ENCODE results near the gene AGTPBP1. TPM values are rescaled to one million over a fixed set of nuclear protein-coding genes. Genes with fewer than 3 reads are reported as not detected.

Gene AGTPBP1
- total RNA-seq, 1 donor from 2014 or later = 47.0 TPM

GRCh38 chr9:85553475-85553874 lies 188.3 kb downstream of the AGTPBP1 start:
- intact Hi-C loops (cut with DNase I) = no loop called here

DNA sequence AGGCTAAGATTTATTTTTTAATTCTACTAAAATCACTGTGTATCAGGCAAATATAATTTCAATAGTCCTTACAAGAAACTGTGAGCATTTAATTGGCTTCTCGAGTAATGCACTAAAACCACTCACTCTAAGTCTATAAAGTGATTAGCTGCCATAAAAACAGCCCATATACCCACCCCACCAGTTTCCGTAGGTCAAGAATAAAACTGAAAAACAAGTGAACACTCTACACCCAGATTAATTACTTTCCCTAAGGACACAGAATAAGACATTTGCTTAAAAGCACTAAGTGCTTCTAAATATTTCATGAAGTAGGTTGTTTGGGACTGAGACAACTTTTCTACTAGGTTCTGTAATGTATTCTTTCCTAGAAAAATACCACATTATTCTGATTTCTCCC lies 194.2 kb downstream of the AGTPBP1 start:
- DNase-seq = no peak
- no peaks in the 10 kb centered on the region for H3K9me3 ChIP-seq
- no peak for ATAC-seq
- TF ChIP-seq, protein P1, sequence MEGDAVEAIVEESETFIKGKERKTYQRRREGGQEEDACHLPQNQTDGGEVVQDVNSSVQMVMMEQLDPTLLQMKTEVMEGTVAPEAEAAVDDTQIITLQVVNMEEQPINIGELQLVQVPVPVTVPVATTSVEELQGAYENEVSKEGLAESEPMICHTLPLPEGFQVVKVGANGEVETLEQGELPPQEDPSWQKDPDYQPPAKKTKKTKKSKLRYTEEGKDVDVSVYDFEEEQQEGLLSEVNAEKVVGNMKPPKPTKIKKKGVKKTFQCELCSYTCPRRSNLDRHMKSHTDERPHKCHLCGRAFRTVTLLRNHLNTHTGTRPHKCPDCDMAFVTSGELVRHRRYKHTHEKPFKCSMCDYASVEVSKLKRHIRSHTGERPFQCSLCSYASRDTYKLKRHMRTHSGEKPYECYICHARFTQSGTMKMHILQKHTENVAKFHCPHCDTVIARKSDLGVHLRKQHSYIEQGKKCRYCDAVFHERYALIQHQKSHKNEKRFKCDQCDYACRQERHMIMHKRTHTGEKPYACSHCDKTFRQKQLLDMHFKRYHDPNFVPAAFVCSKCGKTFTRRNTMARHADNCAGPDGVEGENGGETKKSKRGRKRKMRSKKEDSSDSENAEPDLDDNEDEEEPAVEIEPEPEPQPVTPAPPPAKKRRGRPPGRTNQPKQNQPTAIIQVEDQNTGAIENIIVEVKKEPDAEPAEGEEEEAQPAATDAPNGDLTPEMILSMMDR (IDR thresholded peaks at IDR 0.05) = no peak
- no peaks in the 10 kb centered on the region for H3K36me3 ChIP-seq
- intact Hi-C loops (cut with DNase I) = no loop called here
- no peak overlapping the region for H3K4me3 ChIP-seq
- H3K4me1 ChIP-seq = no peaks in the 10 kb centered on the region
- H3K27me3 ChIP-seq (ENCODE audit: low read depth) = no peaks in the 10 kb centered on the region
- no peak overlapping the region for H3K27ac ChIP-seq

More at GRCh38 chr9:85553475-85553874, 188.3 kb downstream of the AGTPBP1 start:
- no peak overlapping the region for H3K4me3 ChIP-seq
- no peak for ATAC-seq
- TF ChIP-seq, protein P1 (IDR thresholded peaks at IDR 0.05) = no peak
- no peaks in the 10 kb centered on the region for H3K4me1 ChIP-seq
- H3K27me3 ChIP-seq (ENCODE audit: low read depth) = no peaks in the 10 kb centered on the region
- no peak overlapping the region for H3K27ac ChIP-seq
- no peaks in the 10 kb centered on the region for H3K36me3 ChIP-seq
- H3K9me3 ChIP-seq = no peaks in the 10 kb centered on the region
- no peak for DNase-seq

DNA sequence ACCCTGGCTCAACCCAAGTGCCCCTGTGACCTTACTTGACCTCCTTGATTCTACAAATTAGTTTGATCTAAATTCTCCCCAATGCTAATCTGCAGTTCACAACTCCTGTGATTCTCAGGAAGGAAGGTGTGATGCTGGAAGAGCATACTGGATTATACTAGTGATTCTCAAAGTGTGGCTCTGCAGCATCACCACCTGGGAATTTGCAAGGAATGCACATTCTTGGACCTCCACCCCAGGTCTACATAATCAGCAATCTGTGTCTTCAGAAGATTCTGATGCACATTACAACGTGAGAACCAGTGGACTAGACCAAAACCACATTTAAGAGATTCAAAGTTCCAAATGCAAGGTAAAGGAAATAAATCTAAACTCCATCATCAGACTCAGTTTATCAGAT lies 198.6 kb downstream of the AGTPBP1 start:
- Histone ChIP-seq H3K36me3 (no peaks in the 10 kb centered on the region), H3K27ac (no peak overlapping the region), H3K4me3 (no peak overlapping the region), H3K27me3 (ENCODE audit: low read depth) (no peaks in the 10 kb centered on the region), H3K4me1 (no peaks in the 10 kb centered on the region), H3K9me3 (no peaks in the 10 kb centered on the region)
- intact Hi-C loops (cut with DNase I) = no loop called here
- no peak for DNase-seq
- ATAC-seq = no peak
- TF ChIP-seq, protein P1 (IDR thresholded peaks at IDR 0.05) = no peak

- TF ChIP-seq, protein P1 (IDR thresholded peaks at IDR 0.05) = no peak
- no peaks in the 10 kb centered on the region for H3K27me3 ChIP-seq (ENCODE audit: low read depth)
- no peaks in the 10 kb centered on the region for H3K9me3 ChIP-seq
- H3K4me3 ChIP-seq = no peak overlapping the region
- no peaks in the 10 kb centered on the region for H3K36me3 ChIP-seq
- no peak overlapping the region for H3K27ac ChIP-seq
- H3K4me1 ChIP-seq = no peaks in the 10 kb centered on the region
- intact Hi-C loops (cut with DNase I) = no loop called here
- ATAC-seq = peak; percentile 78 to 88
- no peak for DNase-seq
Observed at GRCh38 chr9:85541876-85542275, 199.9 kb downstream of the AGTPBP1 start.

DNA sequence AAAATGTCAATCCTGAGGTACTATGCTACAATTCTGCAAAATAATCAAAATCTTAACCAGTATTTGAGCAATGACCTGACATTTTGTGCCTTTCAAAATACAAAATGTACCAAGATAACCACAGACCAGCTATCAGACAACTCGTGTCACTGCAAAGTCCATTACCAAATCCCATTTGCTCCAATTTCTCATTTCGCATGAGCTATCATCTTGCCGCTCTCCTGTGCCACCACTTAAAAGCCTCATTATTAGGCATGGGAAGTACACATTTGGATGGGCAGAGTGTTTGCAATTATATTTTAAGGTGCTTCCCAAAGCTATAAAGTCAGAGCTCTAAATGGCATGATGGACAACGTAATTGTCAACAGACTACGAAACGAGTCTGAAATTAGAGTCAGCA lies 205.2 kb downstream of the AGTPBP1 start:
- DNase-seq = no peak
- Histone ChIP-seq H3K27ac (peak overlapping the region; percentile 39), H3K4me1 (no peaks in the 10 kb centered on the region), H3K4me3 (no peak overlapping the region), H3K27me3 (ENCODE audit: low read depth) (no peaks in the 10 kb centered on the region), H3K36me3 (no peaks in the 10 kb centered on the region), H3K9me3 (no peaks in the 10 kb centered on the region)
- TF ChIP-seq, protein P1 (IDR thresholded peaks at IDR 0.05) = no peak
- intact Hi-C loops (cut with DNase I) = no loop called here
- ATAC-seq = no peak

DNA sequence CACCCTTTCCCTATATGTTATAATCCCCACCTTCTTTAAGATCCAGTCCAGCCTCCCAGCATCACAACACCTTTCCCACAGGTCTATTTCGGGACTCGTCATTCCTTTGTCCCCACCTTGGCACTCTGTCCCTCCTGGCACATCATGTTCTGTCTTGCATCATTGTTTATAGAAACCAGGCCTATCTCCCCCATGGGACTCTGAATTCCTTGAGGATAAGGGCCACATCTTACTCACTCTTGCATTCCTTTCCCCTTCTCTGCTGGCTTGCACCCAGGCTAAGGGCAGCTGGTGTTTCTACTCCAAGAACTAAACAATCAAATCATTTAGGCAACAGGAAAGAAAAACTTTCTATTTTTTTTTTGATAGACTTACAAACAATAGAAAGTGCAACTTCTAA lies 205.7 kb downstream of the AGTPBP1 start:
- H3K27me3 ChIP-seq (ENCODE audit: low read depth) = no peaks in the 10 kb centered on the region
- TF ChIP-seq, protein P1 (IDR thresholded peaks at IDR 0.05) = no peak
- no peaks in the 10 kb centered on the region for H3K4me1 ChIP-seq
- no peaks in the 10 kb centered on the region for H3K9me3 ChIP-seq
- H3K36me3 ChIP-seq = no peaks in the 10 kb centered on the region
- intact Hi-C loops (cut with DNase I) = no loop called here
- ATAC-seq = peak; percentile 86 to 93
- H3K27ac ChIP-seq = peak overlapping the region; percentile 44
- H3K4me3 ChIP-seq = no peak overlapping the region
- DNase-seq = peak; percentile 62

All from lower lobe of right lung (tissue), 2 donors.